NOMO-1 treated with DMSO at 0.1 percent for 48 hours (cell line): ENCODE data around the gene PDE11A.

Source experiments
- DNase-seq: peaks from one replicate; lab custom pipeline; 2025; ENCODE audit not compliant: unreplicated experiment; lab: John Stamatoyannopoulos, UW

Gene PDE11A

GRCh38 chr2:177673602-177674595, 398.7 kb downstream of the PDE11A start:
- no peak for DNase-seq

GRCh38 chr2:177671662-177672061, 400.9 kb downstream of the PDE11A start:
- DNase-seq: no peak

GRCh38 chr2:177670791-177671535, 401.6 kb downstream of the PDE11A start:
- DNase-seq: no peak

- no peak for DNase-seq
Measured at GRCh38 chr2:177669625-177670330, 402.8 kb downstream of the PDE11A start.

GRCh38 chr2:177669201-177669600, 403.4 kb downstream of the PDE11A start:
- no peak for DNase-seq

- DNase-seq: no peak
Measured at GRCh38 chr2:177668617-177669016, 404.0 kb downstream of the PDE11A start.

- DNase-seq: no peak
Measured at GRCh38 chr2:177667626-177668025, 405.0 kb downstream of the PDE11A start.

- no peak for DNase-seq
Measured at GRCh38 chr2:177666408-177666807, 406.2 kb downstream of the PDE11A start.

GRCh38 chr2:177665948-177666347, 406.6 kb downstream of the PDE11A start:
- DNase-seq: no peak

GRCh38 chr2:177665328-177665727, 407.2 kb downstream of the PDE11A start:
- DNase-seq: no peak

GRCh38 chr2:177662895-177663294, 409.7 kb downstream of the PDE11A start:
- no peak for DNase-seq

GRCh38 chr2:177660742-177661141, 411.8 kb downstream of the PDE11A start:
- DNase-seq: no peak

- no peak for DNase-seq
Measured at GRCh38 chr2:177658309-177658708, 414.3 kb downstream of the PDE11A start.

- no peak for DNase-seq
Measured at GRCh38 chr2:177651833-177652232, 420.7 kb downstream of the PDE11A start.

- no peak for DNase-seq
Measured at GRCh38 chr2:177649568-177650518, 422.7 kb downstream of the PDE11A start.

- DNase-seq: no peak
Measured at GRCh38 chr2:177646791-177647190, 425.8 kb downstream of the PDE11A start.

- no peak for DNase-seq
Measured at GRCh38 chr2:177646241-177646640, 426.3 kb downstream of the PDE11A start.

GRCh38 chr2:177641331-177641730, 431.2 kb downstream of the PDE11A start:
- no peak for DNase-seq

GRCh38 chr2:177640423-177640822, 432.2 kb downstream of the PDE11A start:
- DNase-seq: no peak

- no peak for DNase-seq
Measured at GRCh38 chr2:177639262-177639914, 433.2 kb downstream of the PDE11A start.
